ENCODE data around the gene EIF4G3.
"Not testable (repeated sequence)": the region's sequence is repeated elsewhere in the genome, so short reads cannot be mapped to it uniquely, and the experiment has no call there.

EIF4G3 gene

DNA sequence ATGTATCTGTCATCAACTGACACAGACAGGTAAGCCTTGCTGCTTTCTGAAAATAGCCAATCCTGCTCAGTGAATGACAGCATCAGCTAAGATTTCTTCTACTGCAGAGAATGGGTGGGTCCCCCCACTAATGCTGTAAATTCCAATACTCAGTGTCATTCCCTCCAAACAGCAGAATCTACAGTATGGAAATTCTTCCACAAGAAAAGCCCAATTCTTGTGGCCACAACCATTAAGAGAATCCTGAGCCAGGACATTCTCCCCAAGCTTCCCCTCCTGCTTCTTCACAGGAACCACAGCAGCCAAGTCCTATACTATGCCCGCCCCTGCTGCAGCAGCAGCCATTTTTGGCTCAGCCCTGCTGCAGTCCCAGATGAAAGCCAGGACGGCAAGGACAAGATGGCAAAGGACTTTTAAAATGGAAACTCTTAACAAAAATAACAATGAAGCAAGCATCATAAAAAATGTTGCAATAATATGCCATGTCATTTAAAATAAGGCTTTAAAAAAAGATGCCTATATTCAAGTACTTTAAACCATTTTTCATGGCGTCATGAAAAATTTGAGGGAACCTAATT is 26.8 kb downstream of the EIF4G3 start:
- DNase-seq: peak; percentile 30 to 59 (median 52)

GRCh38 chr1:21149430-21149854 is 27.3 kb downstream of the EIF4G3 start:
- peak in 2 of 4 experiments; percentile 12 to 35 for DNase-seq

DNA sequence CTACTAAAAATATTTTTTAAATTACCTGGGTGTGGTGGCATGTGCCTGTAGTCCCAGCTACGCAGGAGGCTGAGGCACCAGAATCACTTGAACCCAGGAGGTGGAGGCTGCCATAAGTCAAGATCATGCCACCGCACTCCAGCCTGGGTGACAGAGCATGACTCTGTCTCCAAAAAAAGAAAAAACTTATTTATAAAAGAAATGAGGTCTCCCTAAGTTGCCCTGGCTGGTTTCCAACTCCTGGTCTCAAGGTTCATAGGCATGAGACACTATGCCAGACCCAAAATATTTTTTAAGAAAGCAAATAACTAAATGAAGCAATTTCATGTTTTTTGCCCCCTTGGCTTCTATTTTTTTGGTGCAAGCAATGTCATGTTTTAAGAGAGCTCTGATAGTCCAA is 32.9 kb downstream of the EIF4G3 start:
- DNase-seq: no peak

DNA sequence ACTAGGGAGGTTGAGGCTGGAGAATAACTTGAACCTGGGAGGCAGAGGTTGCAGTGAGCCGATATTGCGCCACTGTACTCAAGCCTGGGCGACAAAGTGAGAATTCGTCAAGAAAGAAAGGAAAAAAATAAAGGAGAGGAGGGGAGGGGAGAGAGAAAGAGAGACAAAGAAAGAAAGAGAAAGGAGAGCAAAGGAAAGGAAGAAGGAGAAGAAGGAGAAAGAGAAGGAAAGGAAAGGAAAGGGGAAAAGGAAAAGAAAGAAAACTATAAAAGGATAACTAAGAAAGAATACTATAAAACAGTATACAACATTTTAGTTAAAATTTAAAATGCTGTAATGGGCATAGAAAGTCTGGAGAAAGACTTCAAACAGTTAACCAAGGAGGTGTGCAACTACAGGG is 33.6 kb downstream of the EIF4G3 start:
- DNase-seq: no peak

GRCh38 chr1:21141030-21141429 is 35.7 kb downstream of the EIF4G3 start:
- no peak for DNase-seq

DNA sequence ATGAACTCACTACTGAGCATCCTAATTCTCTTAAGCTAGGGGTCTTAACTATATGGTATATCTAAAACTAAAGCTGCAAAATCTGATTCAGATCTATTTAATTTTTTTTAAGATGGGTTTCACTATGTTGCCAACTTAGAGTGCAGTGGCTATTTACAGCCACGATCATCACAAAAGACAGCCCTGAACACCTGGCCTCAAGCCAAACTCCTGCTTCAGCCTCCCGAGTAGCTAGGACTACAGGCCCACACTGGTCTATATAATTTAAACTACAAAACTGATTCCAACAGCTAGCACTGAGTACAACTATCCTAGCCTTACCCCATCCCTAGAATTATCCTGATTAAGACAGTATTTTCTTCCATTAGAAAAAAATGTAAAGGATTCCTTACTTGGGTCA is 37.1 kb downstream of the EIF4G3 start:
- DNase-seq: no peak

GRCh38 chr1:21136344-21136743 is 40.4 kb downstream of the EIF4G3 start:
- not testable (repeated sequence) for DNase-seq

GRCh38 chr1:21131200-21131599 is 45.5 kb downstream of the EIF4G3 start:
- DNase-seq: no peak

DNA sequence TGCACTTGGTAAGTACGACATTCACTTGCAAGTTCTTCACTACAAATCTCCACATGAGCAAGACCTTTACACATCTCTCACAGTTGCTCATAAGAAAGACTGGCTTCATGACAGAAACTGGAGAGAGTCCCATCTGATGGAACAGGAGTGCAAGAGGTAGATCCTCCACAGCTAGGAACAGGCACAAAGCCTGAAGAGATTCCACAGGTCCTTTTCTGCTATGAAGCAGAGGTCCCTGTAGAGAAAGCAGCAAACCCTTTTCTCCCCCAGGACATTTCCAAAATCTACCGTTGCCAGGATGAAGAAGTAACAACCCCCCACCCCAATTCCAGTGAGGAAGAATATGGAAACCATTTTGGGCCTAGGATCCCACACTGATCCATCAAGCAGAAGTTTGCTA is 47.3 kb downstream of the EIF4G3 start:
- no peak for DNase-seq

DNA sequence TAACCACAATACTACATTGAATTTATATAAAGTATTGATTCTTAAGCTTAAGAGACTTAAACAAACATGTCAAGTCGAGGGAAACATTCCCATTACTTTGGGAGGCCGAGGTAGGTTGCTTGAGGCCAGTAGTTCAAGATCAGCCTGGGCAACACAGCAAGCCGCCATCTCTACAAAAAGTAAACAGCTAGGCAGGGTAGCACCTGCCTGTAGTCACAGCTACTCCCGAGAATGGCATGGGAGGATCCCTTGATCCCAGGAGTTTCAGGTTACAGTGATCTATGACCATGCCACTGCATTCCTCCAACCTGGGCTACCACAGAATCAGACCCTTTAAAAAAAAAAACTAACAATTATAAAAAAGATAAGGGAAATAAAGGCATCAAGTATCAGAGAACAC is 50.4 kb downstream of the EIF4G3 start:
- no peak for DNase-seq

DNA sequence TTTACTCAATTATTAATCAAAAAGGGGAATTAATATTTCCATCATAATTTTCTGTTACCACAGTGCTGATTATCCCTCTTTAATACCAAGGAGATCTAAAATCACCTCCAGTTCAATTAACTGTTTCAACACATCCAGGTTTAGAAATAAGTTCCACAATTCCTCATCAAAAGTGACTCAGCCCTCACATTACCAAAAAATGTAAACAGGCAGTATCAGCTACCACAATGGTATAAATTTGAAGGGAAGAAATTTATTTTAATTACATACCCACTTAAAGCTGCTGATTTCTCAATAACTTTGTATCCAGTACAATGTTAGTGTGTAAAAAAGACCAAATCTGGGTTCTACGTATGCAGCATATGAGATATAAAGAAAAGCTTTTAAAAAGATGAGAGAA is 51.9 kb downstream of the EIF4G3 start:
- peak in 2 of 4 experiments; percentile 30 to 31 for DNase-seq

DNA sequence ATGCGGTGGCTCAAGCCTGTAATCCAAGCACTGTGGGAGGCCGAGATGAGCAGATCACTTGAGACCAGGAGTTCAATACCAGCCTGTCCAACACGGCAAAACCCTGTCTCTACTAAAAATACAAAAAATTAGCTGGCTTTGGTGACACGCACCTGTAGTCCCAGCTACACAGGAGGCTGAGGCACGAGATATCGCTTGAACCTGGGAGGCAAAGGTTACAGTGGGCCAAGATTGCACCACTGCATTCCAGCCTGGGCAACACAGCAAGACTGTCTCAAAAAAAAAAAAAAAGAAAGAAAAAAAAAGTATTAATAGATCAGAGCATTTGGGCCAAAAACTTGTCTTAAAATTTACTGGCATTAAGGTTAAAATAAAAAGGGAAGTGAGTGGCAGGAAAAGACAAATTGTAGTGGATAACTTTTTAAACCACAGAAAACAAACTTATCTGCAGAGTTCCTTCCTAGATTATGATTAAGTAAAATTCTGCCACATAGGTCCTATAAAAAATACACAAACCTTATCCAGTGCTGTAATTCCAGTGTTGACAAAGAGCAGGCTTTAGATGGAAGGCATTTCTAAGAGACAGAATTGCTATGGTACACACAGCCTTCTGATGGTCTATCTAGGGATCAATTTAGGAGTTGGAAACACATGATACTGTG is 53.3 kb downstream of the EIF4G3 start:
- peak in 2 of 4 experiments; percentile 33 to 35 for DNase-seq

DNA sequence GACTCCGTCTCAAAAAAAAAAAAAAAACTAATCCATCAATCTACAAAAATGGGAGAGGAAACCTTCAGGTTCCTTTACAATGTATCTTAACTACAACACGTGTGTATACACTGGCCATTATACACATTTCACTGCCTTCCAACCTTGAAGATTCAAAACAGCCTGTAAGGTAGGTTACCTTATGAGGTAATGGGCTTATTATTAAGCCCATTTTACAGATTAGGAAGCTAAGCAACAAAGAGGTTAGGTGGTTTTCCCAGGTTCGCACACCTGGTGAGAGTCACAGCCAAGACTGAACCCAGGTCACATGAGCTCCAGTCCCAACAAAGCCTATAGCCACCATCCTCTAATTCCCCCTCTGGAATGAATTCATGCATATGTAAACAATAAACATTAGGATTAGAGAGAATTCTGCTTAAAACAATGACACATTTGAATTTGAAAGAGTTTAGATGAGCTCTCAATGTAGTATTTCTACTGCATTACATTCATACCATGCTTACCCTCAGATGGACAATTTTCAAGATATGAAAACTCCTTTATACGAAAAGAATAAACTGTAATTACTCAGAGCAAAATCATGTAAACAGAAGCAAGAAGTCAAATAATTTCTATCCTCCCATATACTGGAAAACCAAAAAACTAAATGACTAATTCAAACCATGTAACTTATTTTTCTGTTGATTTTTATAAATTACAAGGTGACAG is 54.8 kb downstream of the EIF4G3 start:
- no peak for DNase-seq

DNA sequence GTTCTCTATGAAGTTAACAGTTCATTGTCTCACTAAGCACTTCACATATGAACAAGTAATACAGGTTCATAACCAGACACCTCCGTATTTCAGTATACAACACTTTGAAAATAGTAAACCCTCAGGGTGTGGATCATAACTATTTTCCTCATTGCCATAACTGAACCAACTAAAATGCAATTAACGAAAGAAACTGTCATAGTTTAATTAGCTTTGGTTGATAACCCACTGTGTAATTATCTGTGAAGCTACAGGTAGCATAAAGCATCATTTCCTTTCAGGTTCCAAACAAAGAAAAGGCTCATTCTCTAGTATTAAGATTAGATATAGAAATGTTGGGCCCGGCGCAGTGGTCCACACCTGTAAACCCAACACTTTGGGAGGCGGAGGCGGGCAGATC is 58.5 kb downstream of the EIF4G3 start:
- DNase-seq: no peak

DNA sequence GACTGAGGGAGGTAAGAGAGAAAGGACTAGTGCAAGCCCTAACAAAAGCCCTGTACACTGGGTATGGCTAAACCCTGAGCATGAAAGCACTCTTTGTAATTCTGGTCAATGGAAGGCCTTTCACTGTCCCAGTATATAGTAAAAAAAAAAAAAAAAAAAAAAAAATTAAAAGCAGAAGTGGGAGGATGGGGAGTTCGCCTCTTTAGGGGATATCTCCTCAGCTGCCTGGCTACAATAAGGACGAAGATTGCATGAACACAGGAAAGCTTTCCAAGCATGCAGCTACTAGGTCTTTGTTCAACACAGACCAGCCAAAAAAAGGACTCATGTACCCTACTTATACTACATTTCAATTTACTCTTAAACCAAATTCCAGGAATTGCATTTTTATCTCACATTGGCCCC is 59.1 kb downstream of the EIF4G3 start:
- DNase-seq: peak in 3 of 4 experiments; percentile 18 to 44 (median 43)

DNA sequence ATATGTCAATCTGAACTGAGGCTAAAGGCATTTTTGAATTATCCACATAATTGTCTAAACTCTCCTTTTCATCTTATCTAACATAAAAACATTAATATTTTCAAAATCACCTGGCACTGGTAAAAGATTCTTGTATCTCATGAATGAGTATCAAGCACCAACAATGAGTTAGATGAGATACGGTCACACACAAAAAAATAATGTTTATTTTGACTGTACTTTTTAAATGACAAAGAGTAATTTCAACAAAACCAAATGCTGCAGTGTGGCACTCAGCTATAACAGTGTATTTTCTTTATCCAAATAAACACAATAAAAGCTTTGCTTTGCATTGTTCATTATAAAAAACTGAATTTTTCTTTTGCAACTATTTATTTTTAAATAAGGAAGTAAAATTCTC is 59.5 kb downstream of the EIF4G3 start:
- no peak for DNase-seq

DNA sequence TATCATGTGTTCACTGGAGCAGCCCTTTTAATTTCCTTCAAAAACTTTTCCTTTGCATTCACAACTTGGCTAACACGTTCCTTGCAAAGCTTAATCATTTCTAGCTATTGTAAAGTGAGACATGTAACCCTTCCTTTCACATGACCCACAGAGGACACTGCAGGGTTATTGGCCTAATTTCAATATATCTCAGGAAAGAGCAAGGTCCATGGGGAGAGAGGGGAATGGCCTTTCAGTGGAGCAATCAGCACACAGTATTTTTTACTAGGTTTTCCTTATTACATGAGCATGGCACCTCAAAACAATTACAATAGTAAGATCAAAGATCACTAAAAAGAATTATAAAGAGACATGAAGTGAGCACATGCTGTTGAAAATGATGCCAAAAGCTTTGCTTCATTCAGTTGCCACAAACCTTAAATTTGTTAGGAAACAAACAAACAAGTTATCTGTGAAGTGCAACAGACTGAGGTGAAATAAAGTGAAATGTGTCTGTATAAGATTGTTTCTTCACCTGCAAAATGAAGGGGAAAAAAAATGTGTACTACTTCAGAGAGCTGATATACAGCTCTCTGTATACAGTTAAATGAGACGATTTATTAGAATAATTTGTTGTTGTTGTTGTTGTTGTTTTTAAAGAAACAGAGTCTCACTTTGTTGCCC is 61.5 kb downstream of the EIF4G3 start:
- no peak for DNase-seq

DNA sequence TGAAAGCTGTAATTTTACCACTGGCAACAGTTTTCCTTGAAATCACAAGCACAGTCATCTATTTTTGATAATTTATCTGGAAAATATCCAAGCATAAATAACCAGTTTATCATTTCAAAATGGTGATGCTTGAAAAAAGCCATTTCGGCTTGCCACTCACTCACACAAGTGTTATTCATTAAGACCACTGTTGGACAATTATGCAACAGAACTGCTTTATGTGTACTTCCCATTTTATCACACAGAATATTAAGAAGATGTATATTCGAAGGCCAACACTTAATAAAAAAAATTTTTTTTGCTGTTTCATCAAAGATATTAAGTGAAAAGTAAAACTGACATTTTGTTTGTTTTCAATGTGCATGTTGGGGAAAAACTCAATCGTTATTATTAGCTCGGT is 62.3 kb downstream of the EIF4G3 start:
- DNase-seq: peak in 2 of 4 experiments; percentile 45 to 53

DNA sequence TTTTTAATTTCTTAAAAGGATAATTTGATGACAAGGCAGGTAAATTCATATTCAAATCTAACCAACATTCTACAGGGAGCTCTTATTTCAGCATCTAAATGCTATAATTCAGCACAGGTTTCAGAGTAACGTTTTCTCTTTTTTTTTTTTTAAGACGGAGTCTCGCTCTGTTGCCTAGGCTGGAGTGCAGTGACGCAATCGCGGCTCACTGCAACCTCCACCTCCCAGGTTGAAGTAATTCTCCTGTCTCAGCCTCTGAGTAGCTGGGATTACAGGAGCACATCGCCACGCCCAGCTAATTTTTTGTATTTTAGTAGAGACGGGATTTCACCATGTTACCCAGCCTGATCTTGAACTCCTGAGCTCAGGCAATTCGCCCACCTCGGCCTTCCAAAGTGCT is 66.5 kb downstream of the EIF4G3 start:
- no peak for DNase-seq

DNA sequence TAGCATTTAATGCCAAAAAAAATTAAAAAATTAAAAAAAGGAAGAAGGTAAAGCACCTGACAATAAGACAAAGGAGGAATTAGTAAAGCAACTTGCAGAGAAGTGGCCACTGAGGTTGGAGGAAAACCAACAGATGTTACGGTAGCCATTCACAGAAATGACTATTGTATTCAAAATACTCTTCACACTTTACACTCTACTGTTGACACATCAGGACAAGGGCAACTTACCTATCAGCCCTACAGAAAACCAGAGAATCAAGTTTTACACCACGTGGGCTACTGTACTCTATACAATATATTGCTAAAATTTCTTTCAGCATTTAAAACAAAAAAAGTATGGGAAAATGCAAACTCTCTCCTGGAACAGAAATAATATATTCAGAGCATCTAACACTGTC is 70.0 kb downstream of the EIF4G3 start:
- DNase-seq: no peak

GRCh38 chr1:21106238-21106637 is 70.5 kb downstream of the EIF4G3 start:
- no peak for DNase-seq

- DNase-seq: no peak
These were observed 70.9 kb downstream of the EIF4G3 start for GRCh38 chr1:21105807-21106206.

DNA sequence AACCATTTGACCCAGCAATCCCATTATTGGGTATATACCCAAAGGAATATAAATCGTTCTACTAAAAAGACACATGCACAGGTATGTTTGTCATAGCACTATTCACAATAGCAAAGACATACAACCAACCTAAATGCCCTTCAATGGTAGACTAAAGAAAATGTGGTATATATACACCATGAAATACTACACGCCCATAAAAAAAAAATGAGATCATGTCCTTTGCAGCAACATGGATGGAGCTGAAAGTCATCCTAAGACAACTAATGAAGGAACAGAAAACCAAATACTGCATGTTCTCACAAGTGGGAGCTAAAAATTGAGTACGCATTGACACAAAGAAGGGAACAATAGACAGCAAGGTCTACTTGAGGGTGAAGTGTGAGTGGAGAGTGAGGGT is 72.0 kb downstream of the EIF4G3 start:
- no peak for DNase-seq
